ENCODE results near the gene PCDHGA8. TPM values are rescaled to one million over a fixed set of nuclear protein-coding genes. Genes with fewer than 3 reads are reported as not detected.
"Not testable (repeated sequence)": the region's sequence is repeated elsewhere in the genome, so short reads cannot be mapped to it uniquely, and the experiment has no call there.

PCDHGA8 gene
- total and polyA plus RNA-seq, 8 donors: 0.12 to 1.1 (median 0.84) TPM

DNA sequence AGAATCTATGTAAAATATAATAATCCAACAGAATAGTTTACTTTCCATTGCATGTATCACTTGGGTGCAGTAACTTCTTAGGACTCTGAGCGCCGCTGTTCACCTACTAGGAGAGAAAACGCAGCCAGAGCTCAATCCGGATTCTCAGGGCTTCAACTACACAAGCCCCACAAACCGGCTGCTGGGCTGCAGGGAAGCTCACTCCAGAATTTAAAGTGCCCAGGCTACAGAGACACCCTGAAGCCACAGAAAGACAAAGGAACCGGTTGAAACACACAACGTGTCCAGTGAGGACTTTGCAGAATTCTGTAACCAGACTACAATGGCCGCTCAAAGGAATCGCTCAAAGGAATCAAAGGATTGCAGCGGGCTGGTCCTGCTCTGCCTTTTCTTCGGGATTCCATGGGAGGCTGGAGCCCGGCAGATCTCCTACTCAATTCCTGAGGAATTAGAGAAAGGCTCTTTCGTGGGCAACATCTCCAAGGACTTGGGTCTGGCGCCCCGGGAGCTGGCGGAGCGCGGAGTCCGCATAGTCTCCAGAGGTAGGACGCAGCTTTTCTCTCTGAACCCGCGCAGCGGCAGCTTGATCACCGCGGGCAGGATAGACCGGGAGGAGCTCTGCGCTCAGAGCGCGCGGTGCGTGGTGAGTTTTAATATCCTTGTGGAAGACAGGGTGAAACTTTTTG lies 20.6 kb downstream of the PCDHGA8 start, which contains the start of gene PCDHGA10:
PCDHGA10 (plus strand) TSS at position 134 of the 686 bp plus-strand sequence; CDS start at position 323, 189 bp downstream.
- Histone ChIP-seq H3K9me3 (peaks cover 0 to 23% (median 5%) of the 10 kb centered on the region in 4 donors), H3K4me1 (no peaks in the 10 kb centered on the region), H3K4me3 (peak within 1 kb of the TSS in 1 of 4 donors; percentile 18), H3K27me3 (no peaks in the 10 kb centered on the region), H3K27ac (no peak within 1 kb of the TSS), H3K36me3 (no peaks in the 10 kb centered on the region)
- DNase-seq (peak in 1 of 6 donors; percentile 46), FAIRE-seq (no peak), ATAC-seq (peak; percentile 55 to 68 (median 68))
- 20 to 27% methylated on average over 31 of the region's 31 CpGs for WGBS, 2 donors
- intact Hi-C loops (cut with DNase I): loop anchor here in 1 of 3 donors (10.0 kb wide), 1 partner anchor 112 kb away; no protein-coding TSS in a partner anchor
- TF ChIP-seq, protein P1, sequence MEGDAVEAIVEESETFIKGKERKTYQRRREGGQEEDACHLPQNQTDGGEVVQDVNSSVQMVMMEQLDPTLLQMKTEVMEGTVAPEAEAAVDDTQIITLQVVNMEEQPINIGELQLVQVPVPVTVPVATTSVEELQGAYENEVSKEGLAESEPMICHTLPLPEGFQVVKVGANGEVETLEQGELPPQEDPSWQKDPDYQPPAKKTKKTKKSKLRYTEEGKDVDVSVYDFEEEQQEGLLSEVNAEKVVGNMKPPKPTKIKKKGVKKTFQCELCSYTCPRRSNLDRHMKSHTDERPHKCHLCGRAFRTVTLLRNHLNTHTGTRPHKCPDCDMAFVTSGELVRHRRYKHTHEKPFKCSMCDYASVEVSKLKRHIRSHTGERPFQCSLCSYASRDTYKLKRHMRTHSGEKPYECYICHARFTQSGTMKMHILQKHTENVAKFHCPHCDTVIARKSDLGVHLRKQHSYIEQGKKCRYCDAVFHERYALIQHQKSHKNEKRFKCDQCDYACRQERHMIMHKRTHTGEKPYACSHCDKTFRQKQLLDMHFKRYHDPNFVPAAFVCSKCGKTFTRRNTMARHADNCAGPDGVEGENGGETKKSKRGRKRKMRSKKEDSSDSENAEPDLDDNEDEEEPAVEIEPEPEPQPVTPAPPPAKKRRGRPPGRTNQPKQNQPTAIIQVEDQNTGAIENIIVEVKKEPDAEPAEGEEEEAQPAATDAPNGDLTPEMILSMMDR (IDR thresholded peaks at IDR 0.05): peak in 2 of 4 donors; percentile 13 to 17

GRCh38 chr5:141413540-141414069 lies 21.2 kb downstream of the PCDHGA8 start:
- ATAC-seq (peak in 1 of 4 donors; percentile 32), FAIRE-seq (no peak), DNase-seq (no peak)
- intact Hi-C loops (cut with DNase I): loop anchor here in 1 of 3 donors (10.0 kb wide), 1 partner anchor 111 kb away; no protein-coding TSS in a partner anchor
- Histone ChIP-seq H3K9me3 (peaks cover 0 to 27% (median 5%) of the 10 kb centered on the region in 4 donors), H3K27ac (no peak overlapping the region), H3K27me3 (no peaks in the 10 kb centered on the region), H3K4me3 (peak overlapping the region in 1 of 4 donors; percentile 18), H3K36me3 (no peaks in the 10 kb centered on the region), H3K4me1 (no peaks in the 10 kb centered on the region)
- WGBS, 2 donors: 15 to 17% methylated on average over 25 of the region's 25 CpGs
- TF ChIP-seq, protein P1 (IDR thresholded peaks at IDR 0.05): no peak

DNA sequence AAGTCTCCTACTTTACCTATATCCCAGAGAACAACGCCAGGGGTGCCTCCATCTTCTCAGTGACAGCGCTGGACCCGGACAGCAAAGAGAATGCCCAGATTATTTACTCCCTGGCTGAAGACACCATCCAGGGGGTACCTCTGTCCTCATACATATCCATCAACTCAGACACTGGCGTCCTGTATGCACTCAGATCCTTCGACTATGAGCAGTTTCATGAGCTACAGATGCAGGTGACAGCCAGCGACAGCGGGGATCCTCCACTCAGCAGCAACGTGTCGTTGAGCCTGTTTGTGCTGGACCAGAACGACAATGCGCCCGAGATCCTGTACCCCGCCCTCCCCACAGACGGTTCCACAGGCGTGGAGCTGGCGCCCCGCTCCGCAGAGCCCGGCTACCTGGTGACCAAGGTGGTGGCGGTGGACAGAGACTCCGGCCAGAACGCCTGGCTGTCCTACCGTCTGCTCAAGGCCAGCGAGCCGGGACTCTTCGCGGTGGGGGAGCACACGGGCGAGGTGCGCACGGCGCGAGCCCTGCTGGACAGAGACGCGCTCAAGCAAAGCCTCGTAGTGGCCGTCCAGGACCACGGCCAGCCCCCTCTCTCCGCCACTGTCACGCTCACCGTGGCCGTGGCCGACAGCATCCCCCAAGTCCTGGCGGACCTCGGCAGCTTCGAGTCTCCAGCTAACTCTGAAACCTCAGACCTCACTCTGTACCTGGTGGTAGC lies 22.3 kb downstream of the PCDHGA8 start:
- WGBS, 2 donors: 20 to 21% methylated on average over 29 to 46 of the region's 46 CpGs
- H3K4me3 ChIP-seq, FAIRE-seq, H3K27me3 ChIP-seq, H3K4me1 ChIP-seq, DNase-seq, ATAC-seq, H3K36me3 ChIP-seq, H3K27ac ChIP-seq: not testable (repeated sequence)
- intact Hi-C loops (cut with DNase I): loop anchor here in 1 of 3 donors (10.0 kb wide), 1 partner anchor 110 kb away; no protein-coding TSS in a partner anchor
- peaks cover 0 to 38% (median 5%) of the 10 kb centered on the region in 4 donors for H3K9me3 ChIP-seq

DNA sequence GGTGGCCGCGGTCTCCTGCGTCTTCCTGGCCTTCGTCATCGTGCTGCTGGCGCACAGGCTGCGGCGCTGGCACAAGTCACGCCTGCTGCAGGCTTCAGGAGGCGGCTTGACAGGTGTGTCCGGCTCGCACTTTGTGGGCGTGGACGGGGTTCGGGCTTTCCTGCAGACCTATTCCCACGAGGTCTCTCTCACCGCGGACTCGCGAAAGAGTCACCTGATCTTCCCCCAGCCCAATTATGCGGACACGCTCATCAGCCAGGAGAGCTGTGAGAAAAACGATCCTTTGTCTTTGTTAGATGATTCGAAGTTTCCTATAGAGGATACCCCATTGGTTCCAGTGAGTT lies 22.8 kb downstream of the PCDHGA8 start:
- FAIRE-seq, H3K27me3 ChIP-seq, H3K4me3 ChIP-seq, DNase-seq, H3K4me1 ChIP-seq, ATAC-seq, H3K27ac ChIP-seq, H3K36me3 ChIP-seq: not testable (repeated sequence)
- intact Hi-C loops (cut with DNase I): loop anchor here in 1 of 3 donors (10.0 kb wide), 1 partner anchor 110 kb away; no protein-coding TSS in a partner anchor
- H3K9me3 ChIP-seq: peaks cover 0 to 41% (median 6%) of the 10 kb centered on the region in 4 donors
- 17 to 20% methylated on average over 24 of the region's 24 CpGs for WGBS, 2 donors

- peak; percentile 80 to 95 (median 90) for ATAC-seq
Measured at GRCh38 chr5:141417494-141418172, 25.2 kb downstream of the PCDHGA8 start, which contains the start of gene PCDHGB7. PCDHGB7 (plus strand) TSS chr5:141417677; CDS start chr5:141417860, 183 bp downstream.

More at GRCh38 chr5:141417494-141418172, 25.2 kb downstream of the PCDHGA8 start, which contains the start of gene PCDHGB7:
- TF ChIP-seq, protein P1 (IDR thresholded peaks at IDR 0.05): peak in 3 of 4 donors; percentile 20 to 41 (median 34)
- not testable (repeated sequence) for H3K27me3 ChIP-seq, H3K4me1 ChIP-seq, H3K27ac ChIP-seq, FAIRE-seq, H3K36me3 ChIP-seq
- WGBS, 2 donors: 8 to 10% methylated on average over 45 to 47 of the region's 47 CpGs
- peaks cover 0 to 52% (median 12%) of the 10 kb centered on the region in 4 donors for H3K9me3 ChIP-seq
- peak within 1 kb of the TSS in 2 of 4 donors; percentile 15 to 31 for H3K4me3 ChIP-seq
- peak in 4 of 6 donors; percentile 34 to 60 (median 56) for DNase-seq
- intact Hi-C loops (cut with DNase I): loop anchor here in 1 of 3 donors (10.0 kb wide), 1 partner anchor 107 kb away; no protein-coding TSS in a partner anchor

Data from pancreas (tissue), 10 donors.